ENCODE results near the gene LRBA.

GRCh38 chr4:150476776-150477175, 538.3 kb downstream of the LRBA start:
- TF ChIP-seq CTCF (IDR thresholded peaks at IDR 0.05; ENCODE audit: low read depth, low read length, poor library complexity, severe bottlenecking) (no peak), EZH2phosphoT487 (IDR thresholded peaks at IDR 0.05; ENCODE audit: borderline replicate concordance, low read length) (no peak)
